ENCODE results near the gene TAMALIN.

Gene TAMALIN

GRCh38 chr12:52035926-52036325, 29.2 kb downstream of the TAMALIN start:
- DNase-seq (ENCODE audit: low spot score) (no peak), FAIRE-seq (no peak)

GRCh38 chr12:52036587-52037171, 29.9 kb downstream of the TAMALIN start:
- no peak for FAIRE-seq
- DNase-seq (ENCODE audit: low spot score), result no peak

- DNase-seq (ENCODE audit: low spot score) (no peak), FAIRE-seq (no peak)
These were observed 30.6 kb downstream of the TAMALIN start for GRCh38 chr12:52037248-52037861.

GRCh38 chr12:52038447-52038846, 31.7 kb downstream of the TAMALIN start:
- FAIRE-seq (no peak), DNase-seq (ENCODE audit: low spot score) (no peak)

- FAIRE-seq (no peak), DNase-seq (ENCODE audit: low spot score) (no peak)
These were observed 34.3 kb downstream of the TAMALIN start for GRCh38 chr12:52041035-52041434.

- FAIRE-seq (no peak), DNase-seq (ENCODE audit: low spot score) (no peak)
These were observed 35.0 kb downstream of the TAMALIN start for GRCh38 chr12:52041695-52042123.

- FAIRE-seq (no peak), DNase-seq (ENCODE audit: low spot score) (no peak)
These were observed 36.1 kb downstream of the TAMALIN start for GRCh38 chr12:52042706-52043385.

- FAIRE-seq (no peak), DNase-seq (ENCODE audit: low spot score) (no peak)
These were observed 36.9 kb downstream of the TAMALIN start for GRCh38 chr12:52043386-52044212.

- FAIRE-seq (no peak), DNase-seq (ENCODE audit: low spot score) (no peak)
These were observed 37.7 kb downstream of the TAMALIN start for GRCh38 chr12:52044292-52044983.

GRCh38 chr12:52045794-52046199, 39.1 kb downstream of the TAMALIN start:
- FAIRE-seq (no peak), DNase-seq (ENCODE audit: low spot score) (no peak)

- DNase-seq (ENCODE audit: low spot score) (no peak), FAIRE-seq (no peak)
These were observed 40.1 kb downstream of the TAMALIN start for GRCh38 chr12:52046859-52047258.

GRCh38 chr12:52049286-52049685, 42.5 kb downstream of the TAMALIN start:
- DNase-seq (ENCODE audit: low spot score) (no peak), FAIRE-seq (no peak)

GRCh38 chr12:52049688-52050087, 42.9 kb downstream of the TAMALIN start:
- DNase-seq (ENCODE audit: low spot score) (no peak), FAIRE-seq (no peak)

GRCh38 chr12:52050116-52050757, 43.5 kb downstream of the TAMALIN start:
- no peak for DNase-seq (ENCODE audit: low spot score)
- no peak for FAIRE-seq

- DNase-seq (ENCODE audit: low spot score) (peak; percentile 22), FAIRE-seq (no peak)
These were observed 44.2 kb downstream of the TAMALIN start, which contains the start of gene NR4A1 for GRCh38 chr12:52050758-52051541. Gene NR4A1 (plus strand): TSS chr12:52051442. CDS start chr12:52054329, 2,887 bp downstream.

- FAIRE-seq (no peak), DNase-seq (ENCODE audit: low spot score) (no peak)
These were observed 45.9 kb downstream of the TAMALIN start for GRCh38 chr12:52052468-52053186.

- DNase-seq (ENCODE audit: low spot score), result no peak
- no peak for FAIRE-seq
These were observed 46.9 kb downstream of the TAMALIN start for GRCh38 chr12:52053536-52054209.

GRCh38 chr12:52054231-52054832, 47.6 kb downstream of the TAMALIN start:
- DNase-seq (ENCODE audit: low spot score), result no peak
- no peak for FAIRE-seq
